NCI-H345 (cell line): Measurements from ENCODE around the gene EPC1.
"Not testable (repeated sequence)": the region's sequence is repeated elsewhere in the genome, so short reads cannot be mapped to it uniquely, and the experiment has no call there.

Experiments
- DNase-seq: peaks from one replicate; lab custom pipeline; 2025; lab: John Stamatoyannopoulos, UW

Gene EPC1

GRCh38 chr10:32346551-32347362 lies at the start of gene EPC1:
Gene EPC1 (minus strand): TSS chr10:32347158. CDS start chr10:32346915, 243 bp downstream.
- peak; percentile 83 for DNase-seq

GRCh38 chr10:32393911-32394310 lies 47.0 kb upstream of the EPC1 start:
- no peak for DNase-seq

GRCh38 chr10:32392284-32392683 lies 45.3 kb upstream of the EPC1 start:
- DNase-seq, result not testable (repeated sequence)

GRCh38 chr10:32390193-32390592 lies 43.2 kb upstream of the EPC1 start:
- no peak for DNase-seq

GRCh38 chr10:32388258-32389027 lies 41.5 kb upstream of the EPC1 start:
- DNase-seq, result no peak

GRCh38 chr10:32386623-32387260 lies 39.8 kb upstream of the EPC1 start:
- no peak for DNase-seq

GRCh38 chr10:32384171-32384570 lies 37.2 kb upstream of the EPC1 start:
- no peak for DNase-seq

GRCh38 chr10:32381165-32381564 lies 34.2 kb upstream of the EPC1 start:
- DNase-seq, result no peak

GRCh38 chr10:32379950-32380551 lies 33.1 kb upstream of the EPC1 start:
- DNase-seq, result no peak

GRCh38 chr10:32379318-32379949 lies 32.5 kb upstream of the EPC1 start:
- peak; percentile 76 for DNase-seq

- DNase-seq, result peak; percentile 87
Measured at GRCh38 chr10:32378363-32379317, 31.7 kb upstream of the EPC1 start.

- DNase-seq, result peak; percentile 20
Measured at GRCh38 chr10:32377458-32378259, 30.7 kb upstream of the EPC1 start.

GRCh38 chr10:32376771-32377170 lies 29.8 kb upstream of the EPC1 start:
- no peak for DNase-seq

GRCh38 chr10:32376097-32376496 lies 29.1 kb upstream of the EPC1 start:
- no peak for DNase-seq

- no peak for DNase-seq
Measured at GRCh38 chr10:32375631-32376030, 28.7 kb upstream of the EPC1 start.

- no peak for DNase-seq
Measured at GRCh38 chr10:32374605-32375004, 27.6 kb upstream of the EPC1 start.

- no peak for DNase-seq
Measured at GRCh38 chr10:32373496-32373895, 26.5 kb upstream of the EPC1 start.

GRCh38 chr10:32373031-32373430 lies 26.1 kb upstream of the EPC1 start:
- no peak for DNase-seq

GRCh38 chr10:32372000-32372875 lies 25.3 kb upstream of the EPC1 start:
- no peak for DNase-seq
